GM12878 (cell line): ENCODE data around the gene CTAGE4.
"Not testable (repeated sequence)": the region's sequence is repeated elsewhere in the genome, so short reads cannot be mapped to it uniquely, and the experiment has no call there.

Experiments
- CTCF ChIP-seq, 3 experiments: IDR thresholded peaks in 2 of 3; conservative IDR thresholded peaks in 1 of 3; 2 replicates each; pipeline ENCODE4 v1.5.1; 2011; ENCODE audit warnings: low read depth in 3 of 3, low read length in 3 of 3, mild to moderate bottlenecking in 3 of 3, control low read depth in 2 of 3, moderate library complexity in 2 of 3, inconsistent platforms in 1 of 3, mixed read lengths in 1 of 3; ENCODE audit not compliant: control insufficient read depth in 2 of 3, insufficient read depth in 1 of 3; ENCODE audit errors: extremely low read depth in 1 of 3
- EGR1 ChIP-seq, 2 experiments: IDR thresholded peaks; 1 replicate in 1 of 2; 2 replicates in 1 of 2; pipeline ENCODE4 v1.6.1; 2011 to 2012; ENCODE audit warnings: low read depth in 2 of 2, low read length in 2 of 2, borderline replicate concordance in 1 of 2, mild to moderate bottlenecking in 1 of 2, moderate library complexity in 1 of 2
- ESRRA ChIP-seq: IDR thresholded peaks from 2 replicates; pipeline ENCODE4 v1.6.1; 2012; ENCODE audit warnings: mild to moderate bottlenecking, low read length, improper control_type of control experiment
- MAX ChIP-seq: IDR thresholded peaks from 2 replicates; pipeline ENCODE4 v1.6.1; 2012; ENCODE audit warnings: low read depth, low read length, improper control_type of control experiment
- POLR2AphosphoS5 ChIP-seq: IDR thresholded peaks from 2 replicates; pipeline ENCODE4 v1.6.1; 2011; ENCODE audit warnings: mild to moderate bottlenecking, low read length, inconsistent platforms
- REST ChIP-seq: IDR thresholded peaks from 2 replicates; pipeline ENCODE4 v1.6.1; 2012; ENCODE audit warnings: mild to moderate bottlenecking, low read depth, low read length
- SIN3A ChIP-seq: IDR thresholded peaks from 2 replicates; pipeline ENCODE4 v1.6.1; 2012; ENCODE audit warnings: low read depth, low read length, improper control_type of control experiment
- SMC3 ChIP-seq: IDR thresholded peaks from 2 replicates; pipeline ENCODE4 v1.6.1; 2011; ENCODE audit warnings: low read length, improper control_type of control experiment, borderline replicate concordance
- SRF ChIP-seq, 2 experiments: IDR thresholded peaks; 2 replicates each; pipeline ENCODE4 v1.6.1; 2011; ENCODE audit warnings: low read depth in 2 of 2, low read length in 2 of 2, mild to moderate bottlenecking in 1 of 2, moderate library complexity in 1 of 2
- ZNF274 ChIP-seq: IDR thresholded peaks from one replicate; pipeline ENCODE4 v1.8.0; 2011; ENCODE audit not compliant: insufficient read length, insufficient read depth

GRCh38 chr7:144223675-144224074, 40.4 kb downstream of the CTAGE4 start:
- TF ChIP-seq CTCF (IDR thresholded peaks at IDR 0.05 in 2 of 3, conservative IDR thresholded peaks at IDR 0.05 in 1 of 3; ENCODE audit: control insufficient read depth in 2 of 3, extremely low read depth in 1 of 3, insufficient read depth in 1 of 3, low read depth in 3 of 3, low read length in 3 of 3); SIN3A; EGR1 (IDR thresholded peaks at IDR 0.05; ENCODE audit: borderline replicate concordance in 1 of 2, low read depth in 2 of 2, low read length in 2 of 2); MAX; POLR2AphosphoS5; ZNF274; ESRRA; REST; SRF (IDR thresholded peaks at IDR 0.05; ENCODE audit: low read depth in 2 of 2, low read length in 2 of 2); SMC3: not testable (repeated sequence)
